UCSD-AML1 (cell line): Measurements from ENCODE around the gene SLC25A21.
A peak's percentile ranks its signal among the peaks of the same experiment; 100 is the strongest.
"Not testable (repeated sequence)": the region's sequence is repeated elsewhere in the genome, so short reads cannot be mapped to it uniquely, and the experiment has no call there.

Experiments used
- DNase-seq: peaks from one replicate; lab custom pipeline; 2025; ENCODE audit not compliant: unreplicated experiment; lab: John Stamatoyannopoulos, UW

The SLC25A21 gene

DNA sequence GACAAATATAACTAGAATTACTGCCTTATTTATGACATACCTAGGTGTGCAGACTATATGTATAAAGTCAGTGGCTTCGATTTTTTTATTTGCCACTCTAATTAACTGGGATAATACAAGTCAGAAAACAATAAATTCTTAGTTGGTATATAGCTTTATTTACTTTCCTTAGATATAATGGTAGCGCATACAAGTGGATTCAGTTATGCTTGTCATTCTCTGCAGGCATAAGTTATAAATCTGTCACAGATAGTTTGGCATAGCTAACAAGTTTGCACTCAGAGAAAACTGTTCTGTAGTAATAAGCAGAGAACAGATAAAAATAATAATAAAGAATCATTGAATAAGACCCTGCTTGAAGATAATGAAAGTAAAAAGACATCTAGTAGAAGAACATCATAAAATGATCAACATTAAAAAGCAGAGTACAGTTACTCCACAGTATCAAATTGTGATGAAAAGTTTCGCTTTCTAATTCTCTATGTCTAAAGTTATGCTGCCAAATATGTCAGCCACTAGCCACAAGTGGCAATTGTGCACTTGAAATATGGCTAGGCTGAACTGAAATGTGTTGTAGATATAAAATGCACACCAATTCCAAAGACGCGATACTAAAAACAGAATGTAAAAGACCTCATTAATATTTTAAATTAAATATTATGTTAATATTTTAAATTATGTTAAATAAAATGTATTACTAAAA is 224.1 kb downstream of the SLC25A21 start:
- no peak for DNase-seq

DNA sequence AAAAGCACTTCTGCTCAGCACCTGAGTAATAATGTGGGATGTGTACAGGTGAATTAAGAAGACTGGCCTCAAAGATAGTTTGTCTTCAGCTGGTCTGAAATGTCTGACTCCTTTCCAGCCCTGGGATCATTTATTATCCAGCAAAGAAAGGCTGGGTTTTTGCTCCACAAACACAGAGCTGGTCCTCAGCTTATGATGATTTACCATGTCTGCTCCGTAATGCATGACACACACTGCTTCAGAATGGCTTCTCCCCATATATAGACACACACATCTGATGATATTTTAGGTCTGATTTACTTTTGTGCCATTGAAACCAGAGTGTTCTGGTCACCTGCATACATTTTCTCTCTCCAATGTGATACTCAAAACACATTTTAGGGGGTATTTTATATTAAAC is 225.0 kb downstream of the SLC25A21 start:
- no peak for DNase-seq

DNA sequence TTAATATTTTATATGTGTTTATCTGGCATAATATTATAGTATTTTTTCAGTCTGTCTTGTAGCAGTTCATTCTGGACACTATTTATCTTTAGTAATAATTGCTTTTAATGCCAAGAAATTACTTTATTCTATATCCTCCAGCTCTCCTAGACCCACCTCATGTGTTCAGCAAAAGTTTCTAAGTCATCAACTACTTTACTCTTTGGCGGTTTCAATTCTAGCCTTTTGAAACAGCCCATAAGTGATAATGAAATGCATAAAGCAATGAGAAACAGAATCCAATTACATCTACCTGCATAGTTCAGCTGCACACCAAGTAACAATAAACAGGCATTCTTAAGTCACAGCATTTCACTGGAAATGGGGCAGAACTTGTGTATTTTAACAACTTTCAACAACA is 225.5 kb downstream of the SLC25A21 start:
- no peak for DNase-seq

DNA sequence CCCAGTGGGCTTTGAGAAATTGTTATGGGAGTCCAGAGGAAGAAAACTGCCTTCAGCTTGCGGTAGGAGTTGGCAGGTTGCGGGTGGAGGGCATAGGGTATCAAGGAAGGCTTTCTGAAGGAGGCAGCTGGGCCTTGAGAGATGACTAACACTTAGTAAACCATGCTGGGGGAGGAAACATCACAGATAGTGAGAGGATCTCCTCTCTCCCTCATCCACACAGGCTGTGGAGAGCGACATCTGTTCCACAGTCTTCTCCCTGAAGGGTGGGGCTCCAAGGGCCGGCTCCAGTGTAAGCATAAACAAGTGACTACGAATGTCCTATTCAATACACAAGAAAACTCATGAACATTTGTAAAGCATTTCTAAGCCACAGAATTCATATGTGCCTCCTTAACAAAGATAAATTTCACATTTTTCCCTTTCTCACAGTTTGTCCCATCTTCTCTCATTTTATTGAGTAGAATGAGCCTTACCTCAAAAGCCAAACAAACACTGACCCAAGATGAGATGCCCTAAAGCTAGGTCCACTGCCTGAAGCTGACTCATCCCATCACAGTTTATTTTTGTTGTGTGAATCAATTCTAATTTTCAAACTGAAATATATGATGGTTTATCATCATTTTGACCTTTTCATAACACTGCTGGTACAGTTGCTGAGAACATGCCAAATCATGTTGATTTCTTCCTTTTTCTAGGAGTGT is 227.9 kb downstream of the SLC25A21 start:
- no peak for DNase-seq

DNA sequence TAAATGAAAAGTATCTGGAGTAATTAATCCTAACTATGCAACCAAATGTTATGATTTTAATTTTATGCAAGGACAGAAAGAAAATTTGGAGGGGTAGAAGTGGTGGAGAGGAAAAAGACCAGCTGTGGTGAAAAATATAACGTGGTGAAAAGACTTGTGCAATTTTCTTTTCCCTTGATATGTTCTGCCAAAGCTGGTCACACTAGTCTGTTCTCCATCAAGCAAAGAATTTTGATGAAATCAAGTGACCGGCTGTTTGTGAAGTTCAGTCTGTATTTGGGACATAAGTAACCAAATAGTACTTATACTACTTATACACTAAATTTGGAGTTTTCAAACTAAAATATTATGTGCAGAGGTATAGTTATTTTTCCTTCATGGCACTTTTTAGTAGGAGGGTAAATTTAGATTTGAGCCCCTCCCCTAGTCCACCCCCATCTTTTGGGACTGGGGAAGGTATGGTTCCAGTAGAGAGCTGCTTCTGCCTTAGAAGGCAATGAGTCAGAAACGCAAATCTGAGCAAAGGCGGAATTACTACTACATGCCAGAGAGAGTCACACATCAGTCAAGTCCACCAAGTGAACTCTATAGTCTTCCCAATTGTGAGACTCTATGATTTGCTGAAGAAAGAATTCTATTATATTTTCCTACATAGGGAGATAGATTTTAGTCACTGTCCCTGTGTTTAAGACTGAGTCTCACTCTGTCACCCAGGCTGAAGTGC is 229.7 kb downstream of the SLC25A21 start:
- DNase-seq, result no peak

DNA sequence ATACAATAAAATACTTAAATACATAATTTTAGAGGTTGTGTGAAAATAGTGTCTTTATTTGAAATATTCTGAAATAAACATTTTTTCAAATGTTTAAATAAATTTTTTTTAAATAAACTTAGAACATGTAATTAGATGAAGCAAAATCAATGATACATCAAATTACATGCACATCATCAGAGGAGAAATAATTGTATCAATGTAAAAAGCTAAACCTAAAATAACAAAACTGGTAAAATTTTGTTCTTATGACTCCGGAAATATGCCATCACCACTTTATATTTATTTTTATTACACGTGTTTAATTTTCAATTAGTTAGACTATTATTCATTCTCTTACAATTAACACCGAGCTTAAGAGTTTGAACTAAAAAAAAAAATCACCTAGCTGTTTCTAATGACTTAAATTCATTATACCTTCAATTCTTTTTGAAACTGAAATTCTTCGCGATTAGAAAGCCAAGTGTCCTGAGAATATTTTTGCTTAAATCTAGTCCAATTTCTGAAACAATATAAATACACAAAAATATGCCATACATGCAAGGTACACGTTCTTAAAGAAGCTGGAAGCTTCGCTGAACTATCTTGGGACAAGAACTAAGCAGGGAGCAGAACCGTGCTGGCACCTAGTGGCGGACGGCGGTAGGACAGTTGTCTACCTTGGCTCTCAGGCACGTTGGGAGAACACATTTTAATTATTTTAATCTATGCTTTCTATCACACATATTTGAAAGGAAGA is 230.5 kb downstream of the SLC25A21 start:
- DNase-seq, result peak; percentile 44

DNA sequence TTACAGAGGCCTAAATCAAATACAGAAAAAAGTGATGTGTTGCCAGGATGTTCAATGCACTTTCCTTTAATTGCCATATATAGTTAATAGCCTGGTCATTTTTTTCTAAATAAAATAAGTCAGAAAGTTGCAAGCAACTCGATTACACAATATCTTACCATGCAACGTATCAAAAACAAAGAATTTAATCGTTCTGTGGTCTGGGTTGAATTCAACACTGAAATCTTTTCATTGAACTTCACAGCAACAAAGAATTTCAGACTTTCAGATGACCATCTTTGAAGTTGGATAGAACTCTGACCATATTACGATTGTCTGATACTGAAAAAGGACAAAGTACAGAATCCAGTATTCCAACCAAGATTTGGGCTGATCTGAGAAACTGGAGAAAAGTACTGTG is 231.9 kb downstream of the SLC25A21 start:
- no peak for DNase-seq

DNA sequence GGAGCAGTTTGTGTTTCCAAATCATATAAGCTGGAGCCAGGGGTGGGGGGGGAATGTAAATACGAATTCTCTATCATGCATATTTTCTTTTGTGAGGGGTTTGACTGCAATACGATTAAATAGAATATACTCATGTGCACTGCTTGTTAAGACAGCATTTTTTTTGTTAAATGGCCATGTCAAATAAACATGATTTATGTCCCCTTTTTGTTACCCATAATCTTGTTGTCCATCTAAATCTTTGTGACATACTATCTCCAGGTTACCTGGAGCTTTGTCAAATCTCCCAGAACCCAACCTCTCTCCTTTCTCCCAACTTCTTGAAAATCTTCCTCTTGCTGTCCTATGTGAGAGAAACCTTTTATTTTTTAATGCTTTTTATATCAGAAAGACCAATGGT is 233.1 kb downstream of the SLC25A21 start:
- no peak for DNase-seq

DNA sequence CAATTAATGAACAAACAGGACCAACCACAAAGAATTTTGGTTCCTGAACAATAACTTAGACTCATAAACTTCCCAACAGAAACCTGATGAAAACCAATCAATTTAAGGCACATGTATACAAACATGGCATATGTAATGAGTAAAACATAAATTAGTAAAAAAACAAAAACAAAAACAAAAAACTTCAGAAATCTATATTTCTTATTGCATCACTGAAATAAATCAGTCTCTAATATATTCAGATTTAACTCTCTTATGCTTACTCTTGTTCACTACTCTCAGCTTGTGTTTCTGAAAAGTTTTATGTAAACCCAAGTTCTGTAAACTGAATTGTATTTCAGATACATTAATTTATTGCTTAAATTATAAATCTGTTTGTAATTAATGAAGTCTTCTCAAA is 233.7 kb downstream of the SLC25A21 start:
- no peak for DNase-seq

DNA sequence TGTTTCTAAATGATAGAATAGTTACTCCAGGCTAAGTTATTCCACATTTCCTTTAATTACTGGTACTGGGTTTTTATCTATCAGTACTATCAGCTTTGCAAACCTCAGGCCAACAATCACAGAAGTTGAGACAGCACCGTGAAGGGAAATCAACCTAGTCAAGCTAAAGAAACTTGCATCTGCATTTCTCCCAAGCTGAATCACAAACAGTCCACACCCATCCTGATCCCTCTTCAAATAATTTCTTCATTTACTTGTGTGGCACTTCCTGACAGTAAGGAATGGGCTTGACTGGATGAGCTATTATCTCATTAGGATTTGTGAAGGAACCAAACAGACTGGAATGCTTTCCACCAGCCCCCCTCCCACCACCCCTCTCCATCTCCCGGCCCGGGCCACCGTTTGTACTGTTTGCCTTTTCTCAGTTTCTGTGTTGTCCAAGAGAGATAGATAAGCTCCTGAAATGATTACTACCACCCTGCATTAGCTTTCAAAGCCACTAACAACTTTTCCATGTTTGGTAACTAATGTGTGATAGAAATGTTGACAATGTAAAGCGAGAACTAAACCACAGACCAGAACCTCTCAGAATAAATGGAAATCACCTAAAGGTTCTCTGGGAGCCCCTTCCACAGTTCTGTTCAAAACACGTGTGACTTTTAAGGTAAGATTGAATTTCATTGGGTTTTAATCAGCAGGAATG is 236.3 kb downstream of the SLC25A21 start:
- no peak for DNase-seq

DNA sequence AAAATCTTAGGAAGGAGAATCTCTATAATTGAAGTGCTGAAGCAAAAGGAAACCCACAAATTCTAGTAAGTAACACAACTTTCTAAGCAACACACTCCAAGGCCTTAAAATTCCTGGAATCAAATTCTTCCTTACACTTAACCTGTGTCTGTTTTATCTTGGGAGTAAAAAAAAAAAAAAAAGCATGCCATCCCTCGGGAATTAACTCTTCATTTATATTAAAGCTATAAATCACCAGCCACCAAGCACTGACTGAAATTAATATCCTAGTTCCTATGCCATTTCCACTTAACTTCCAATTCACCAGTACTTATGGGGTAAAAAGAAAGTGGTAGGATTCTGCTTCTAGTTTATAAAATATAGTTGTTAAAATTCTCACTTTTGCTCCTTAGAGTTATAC is 238.1 kb downstream of the SLC25A21 start:
- no peak for DNase-seq

DNA sequence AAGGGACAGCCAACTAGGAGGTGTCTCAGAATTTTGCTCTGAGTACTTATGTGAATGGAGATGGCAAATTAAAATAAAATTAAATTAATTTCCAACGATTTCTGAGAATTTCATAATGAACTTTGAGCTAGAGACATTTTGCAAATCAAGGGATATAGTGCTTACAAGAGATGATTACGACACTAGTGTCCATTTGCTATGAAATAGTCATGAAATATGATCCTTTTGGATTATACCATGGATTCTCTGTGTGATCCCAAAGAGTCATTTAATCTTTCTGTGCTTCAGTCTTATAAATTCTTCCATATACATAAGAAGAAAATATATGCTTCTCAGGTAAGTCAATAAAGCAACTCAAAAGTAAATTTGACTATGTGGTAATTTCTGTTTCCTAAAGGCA is 240.6 kb downstream of the SLC25A21 start:
- DNase-seq, result no peak

DNA sequence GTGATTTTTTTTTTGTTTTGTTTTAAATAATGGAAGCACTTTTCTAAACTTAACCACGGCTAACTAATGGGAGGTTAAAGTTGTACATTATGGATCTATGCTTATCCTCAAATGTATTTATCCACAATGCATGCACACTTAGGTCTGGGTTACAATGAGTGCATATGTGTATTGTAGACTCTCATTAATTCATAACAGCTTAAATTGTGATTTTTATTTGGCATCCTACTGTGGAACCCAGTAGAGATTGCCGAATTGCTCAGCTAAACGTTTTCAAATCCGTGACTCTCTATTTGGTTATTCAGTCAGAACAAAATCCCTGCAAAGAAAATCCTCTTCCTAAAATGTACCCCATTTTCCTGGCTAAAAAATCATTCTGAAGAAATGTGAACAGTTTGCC is 244.0 kb downstream of the SLC25A21 start:
- no peak for DNase-seq

DNA sequence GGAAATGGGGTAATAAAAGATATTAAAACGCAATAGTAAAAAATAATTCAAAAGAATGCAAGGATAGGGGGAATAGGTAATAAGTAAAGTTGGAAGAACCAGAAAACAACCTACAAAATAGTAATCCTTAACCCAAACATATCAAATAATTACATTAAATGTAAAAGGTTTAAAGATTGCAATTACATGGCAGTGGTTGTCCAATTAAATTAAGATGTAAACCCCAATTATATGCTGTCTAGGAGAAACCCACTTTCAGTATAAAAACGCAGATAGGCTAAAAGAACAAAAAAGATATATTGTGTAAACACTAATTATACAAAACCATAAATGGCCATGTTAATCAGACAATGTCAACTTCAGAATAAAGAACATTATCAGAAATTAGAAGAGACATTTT is 247.3 kb downstream of the SLC25A21 start:
- DNase-seq, result no peak

DNA sequence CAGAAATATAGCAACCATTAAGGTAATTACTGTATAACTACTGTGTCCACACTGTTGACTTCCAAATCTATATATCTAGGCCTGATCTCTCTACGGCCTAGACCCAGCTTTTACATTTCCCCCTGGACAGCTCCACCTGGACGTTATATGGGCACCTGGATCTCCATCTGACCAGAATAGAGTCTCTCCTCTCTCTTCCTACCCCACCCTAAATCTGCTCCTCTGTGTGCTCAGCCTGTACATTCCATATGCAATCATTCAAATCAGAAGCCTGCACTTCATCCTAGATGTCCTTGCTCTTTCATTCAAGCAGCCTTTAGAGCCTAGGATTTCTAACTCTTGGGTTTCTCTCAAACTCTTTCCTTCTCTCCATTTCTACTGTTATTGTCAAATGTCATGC is 255.7 kb downstream of the SLC25A21 start:
- no peak for DNase-seq

DNA sequence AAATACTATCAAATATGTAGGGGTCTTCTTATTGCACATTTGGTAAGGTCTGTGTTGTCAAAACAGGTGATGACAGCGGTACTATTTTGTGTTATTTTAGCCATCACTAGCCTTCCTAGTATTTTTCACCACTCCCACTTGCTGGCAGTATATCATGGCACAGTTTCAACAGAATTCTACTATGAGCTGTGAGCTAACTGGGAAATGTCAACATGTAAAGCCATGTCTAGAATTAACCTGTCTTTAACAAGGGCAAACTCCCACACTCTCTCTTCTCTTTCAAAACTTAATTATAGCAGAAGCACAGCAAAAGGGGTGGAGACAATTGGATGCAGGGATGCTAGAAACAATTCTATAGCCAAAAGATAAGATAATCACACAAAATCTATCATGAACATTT is 257.3 kb downstream of the SLC25A21 start:
- DNase-seq, result no peak

DNA sequence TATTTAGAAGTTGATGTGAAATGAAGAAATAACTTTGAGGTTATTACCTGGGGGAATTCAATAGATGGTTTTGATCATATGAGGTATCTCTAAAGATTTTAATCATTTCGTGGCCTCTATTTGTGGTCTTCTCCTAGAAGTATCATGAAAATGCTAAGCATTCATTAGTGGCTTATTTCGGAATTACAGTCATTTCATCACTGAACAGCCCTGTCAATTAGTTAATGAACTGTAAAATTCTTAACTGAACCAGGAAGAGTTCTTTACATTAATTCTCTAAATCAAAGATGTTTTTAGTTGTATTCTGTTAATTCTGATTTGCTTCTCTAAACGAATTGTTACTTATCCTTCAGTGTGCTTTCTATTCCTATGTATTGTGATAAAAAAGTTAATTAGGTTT is 261.8 kb downstream of the SLC25A21 start:
- no peak for DNase-seq

DNA sequence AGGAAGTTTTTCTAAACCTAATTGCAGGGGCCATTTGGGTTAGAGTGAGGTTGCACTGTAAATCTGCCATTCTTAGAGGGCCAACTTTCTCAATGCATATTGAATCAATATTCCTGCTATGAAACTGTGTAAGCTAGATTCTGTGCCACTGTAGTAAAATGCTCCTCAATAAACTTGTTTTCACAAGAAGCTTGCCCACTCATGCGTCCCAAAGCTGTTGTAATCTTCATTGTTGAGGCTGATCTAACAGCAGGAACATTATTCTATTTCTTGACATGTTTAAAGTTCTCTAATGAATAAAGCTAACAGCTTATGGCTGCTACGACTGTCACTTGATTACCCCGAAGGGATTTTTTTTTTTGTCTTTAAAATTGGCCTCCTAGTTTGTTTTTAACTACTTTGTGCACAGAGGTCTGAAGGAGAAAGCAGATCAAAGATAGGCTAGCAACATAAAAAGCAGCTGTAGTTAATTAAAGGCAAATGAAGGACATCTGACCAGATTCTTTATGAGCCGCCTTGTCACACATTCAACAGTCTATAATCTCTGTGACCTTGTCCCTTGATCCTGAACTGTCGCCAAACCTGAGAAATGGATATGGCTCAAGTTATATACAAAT is 267.0 kb downstream of the SLC25A21 start:
- no peak for DNase-seq

DNA sequence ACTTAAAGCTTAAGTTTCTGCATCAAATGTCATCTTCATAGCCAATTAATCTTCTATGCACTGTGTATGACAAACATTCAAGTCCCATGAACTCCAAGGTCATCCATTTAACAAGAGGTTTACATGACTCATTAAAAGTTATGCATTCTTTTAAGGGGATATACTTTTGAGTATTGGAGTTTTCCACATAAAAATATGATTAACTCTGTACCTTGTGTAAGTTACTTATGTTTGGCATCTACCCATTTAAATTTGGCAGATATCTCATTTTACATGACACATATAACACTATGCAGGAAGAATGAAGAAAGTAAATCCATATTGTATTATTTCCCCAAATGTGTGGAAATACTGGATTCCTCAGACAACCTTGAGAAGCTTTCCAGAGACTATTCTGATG is 270.5 kb downstream of the SLC25A21 start:
- no peak for DNase-seq

DNA sequence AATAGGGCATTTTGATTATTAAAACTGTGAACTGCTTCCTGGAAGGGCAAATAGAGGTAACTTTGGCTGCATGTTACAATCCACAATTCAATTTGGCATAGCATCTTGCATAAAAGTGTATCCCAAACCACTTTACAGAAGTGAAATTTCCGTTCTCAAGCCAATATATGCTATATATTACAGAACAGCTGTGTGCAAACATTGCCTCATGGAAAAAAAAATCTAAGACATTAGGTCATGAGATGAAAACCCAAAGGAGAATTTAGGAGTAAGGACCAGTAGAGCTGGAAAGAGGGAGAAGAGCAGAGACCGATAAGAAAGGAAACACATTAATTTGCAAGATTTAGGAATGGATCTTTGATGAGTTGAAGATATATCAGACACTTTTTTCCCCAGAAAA is 271.6 kb downstream of the SLC25A21 start:
- DNase-seq, result no peak

DNA sequence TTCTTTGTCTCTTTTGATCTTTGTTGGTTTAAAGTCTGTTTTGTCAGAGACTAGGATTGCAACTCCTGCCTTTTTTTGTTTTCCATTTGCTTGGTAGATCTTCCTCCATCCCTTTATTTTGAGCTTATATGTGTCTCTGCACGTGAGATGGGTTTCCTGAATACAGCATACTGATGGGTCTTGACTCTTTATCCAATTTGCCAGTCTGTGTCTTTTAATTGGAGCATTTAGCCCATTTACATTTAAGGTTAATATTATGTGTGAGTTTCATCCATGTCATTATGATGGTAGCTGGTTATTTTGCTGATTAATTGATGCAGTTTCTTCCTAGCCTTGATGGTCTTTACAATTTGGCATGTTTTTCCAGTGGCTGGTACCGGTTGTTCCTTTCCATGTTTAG is 276.1 kb downstream of the SLC25A21 start:
- not testable (repeated sequence) for DNase-seq
